ENCODE data around the gene MYO3B.
"Not testable (repeated sequence)": the region's sequence is repeated elsewhere in the genome, so short reads cannot be mapped to it uniquely, and the experiment has no call there.

Gene MYO3B

DNA sequence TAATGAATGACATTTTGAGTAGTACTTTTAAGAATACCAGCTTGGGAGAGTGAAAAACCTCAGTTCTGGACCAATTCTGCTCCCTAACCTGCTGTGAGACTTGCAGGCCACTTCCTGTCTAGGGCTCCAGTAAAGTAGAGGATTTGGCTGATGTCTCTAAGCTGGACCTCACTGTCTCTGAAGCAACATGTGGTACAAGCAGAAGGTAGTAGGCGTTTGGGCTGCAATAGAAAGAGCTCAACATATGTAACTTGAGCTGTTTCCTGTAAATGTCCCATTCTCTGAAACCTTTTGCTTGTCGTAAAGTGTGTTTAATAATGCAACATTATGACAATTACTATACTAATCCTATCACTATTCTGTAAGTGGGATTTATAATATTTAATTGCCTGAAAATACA is 213.1 kb downstream of the MYO3B start:
- DNase-seq, result no peak

DNA sequence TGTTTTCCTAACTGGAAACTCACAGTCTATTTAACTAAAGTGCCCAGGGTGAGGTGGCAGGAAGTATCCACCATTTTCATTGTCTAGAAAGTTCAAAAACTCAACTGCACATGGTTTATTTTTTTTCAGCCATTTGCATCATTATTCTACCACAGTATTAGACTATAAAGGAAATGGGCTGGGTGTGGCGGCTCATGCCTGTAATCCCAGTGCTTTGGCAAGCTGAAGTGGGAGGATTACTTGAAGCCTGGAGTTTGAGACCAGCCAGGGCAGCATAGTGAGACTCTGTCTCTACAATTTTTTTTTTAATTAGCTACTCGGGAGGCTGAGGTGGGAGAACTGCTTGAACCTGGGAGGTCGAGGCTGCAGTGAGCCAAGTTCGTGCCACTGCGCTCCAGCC is 213.8 kb downstream of the MYO3B start:
- no peak for DNase-seq

DNA sequence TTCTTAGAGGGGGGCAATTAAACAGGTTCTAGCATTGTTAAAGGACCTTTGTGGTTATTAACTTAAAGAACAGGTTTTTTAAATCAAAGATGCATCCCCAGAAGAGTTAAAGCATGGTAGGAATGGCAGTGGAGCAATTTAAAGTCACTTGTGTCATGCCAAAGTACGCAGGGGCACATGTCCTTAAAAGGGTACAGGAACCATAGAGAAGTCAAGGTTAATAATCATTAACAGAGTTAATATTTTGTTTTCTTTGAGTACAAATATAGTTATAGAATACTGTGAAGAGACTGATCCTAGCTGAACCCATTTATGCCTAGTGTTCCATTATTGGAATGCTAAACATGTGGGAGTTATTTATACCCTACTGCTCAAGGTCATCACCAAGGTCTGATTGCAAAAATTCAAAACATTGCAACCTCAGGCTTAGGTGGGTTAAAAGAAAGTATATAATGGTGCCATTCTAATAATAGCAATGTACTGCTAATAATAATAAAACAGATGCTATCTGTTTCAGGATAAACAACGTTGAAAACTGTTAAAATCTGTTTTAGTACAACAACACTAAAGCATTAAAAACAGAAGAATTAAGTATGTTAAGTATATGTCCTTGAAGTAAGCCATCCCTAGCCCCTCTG is 216.0 kb downstream of the MYO3B start:
- no peak for DNase-seq

DNA sequence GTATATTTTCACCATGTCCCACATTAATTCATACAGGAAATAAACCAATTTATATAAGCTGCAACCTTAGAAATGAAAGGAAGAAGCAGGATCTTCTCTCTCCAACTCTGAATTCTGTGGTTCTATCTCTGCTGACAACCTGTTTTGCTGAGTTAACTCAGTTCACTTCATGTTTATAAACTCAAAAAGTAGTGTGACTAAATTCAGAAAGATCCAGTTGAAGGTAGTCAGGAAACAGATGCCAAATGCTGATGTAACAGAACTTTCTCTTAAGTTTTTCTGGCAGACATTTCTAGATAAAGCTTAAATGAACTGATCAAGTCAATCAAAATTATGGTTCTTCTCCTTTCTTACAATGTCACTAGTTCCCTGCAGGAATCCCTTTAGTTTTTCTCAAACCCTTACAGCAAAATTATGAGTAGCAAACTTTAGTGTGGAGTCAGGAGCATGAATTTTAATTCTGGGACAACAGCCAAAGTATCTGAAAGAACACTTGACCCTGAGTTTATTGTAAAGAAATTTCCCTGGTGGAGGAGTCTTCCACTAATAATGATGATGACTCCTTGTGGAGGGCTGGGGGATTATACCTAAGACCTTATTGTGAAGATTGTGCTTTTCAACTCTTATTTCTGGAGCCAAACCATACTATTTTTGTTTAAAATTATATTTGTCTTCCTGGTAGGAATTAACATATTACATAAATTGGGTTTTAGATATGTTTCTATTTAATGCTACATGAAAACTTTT is 216.9 kb downstream of the MYO3B start:
- DNase-seq, result no peak

DNA sequence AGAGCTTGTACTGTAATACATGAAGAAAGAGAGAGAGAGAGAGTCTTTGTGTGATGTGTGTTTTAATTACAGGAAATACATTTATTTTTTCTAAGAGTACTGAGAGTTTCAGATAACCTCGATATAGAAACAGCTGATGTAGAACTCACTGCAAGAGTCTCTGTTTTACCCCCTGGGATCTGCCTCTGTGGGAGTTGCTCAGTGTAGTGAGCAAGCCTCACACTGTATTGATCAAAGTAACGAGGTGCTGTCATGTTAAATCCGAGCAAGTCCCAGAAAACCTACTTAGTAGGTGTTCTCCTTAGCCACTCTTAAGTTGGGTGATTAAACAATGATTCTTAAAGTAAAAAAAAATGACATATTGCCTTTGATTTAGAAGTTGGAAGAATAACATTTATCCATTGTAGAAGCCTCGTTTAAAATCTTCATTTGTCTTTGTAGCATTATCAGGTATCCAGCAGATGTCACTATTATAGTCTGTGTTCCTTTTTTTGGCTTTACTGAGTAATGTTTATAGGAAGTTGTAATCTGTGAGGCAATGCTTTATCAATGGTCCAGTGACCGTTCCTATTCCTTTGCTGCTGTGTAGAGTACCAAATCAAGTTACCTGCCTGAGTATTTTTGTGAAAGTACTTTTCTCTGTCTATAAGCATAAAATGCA is 219.0 kb downstream of the MYO3B start:
- DNase-seq, result peak; percentile 8

DNA sequence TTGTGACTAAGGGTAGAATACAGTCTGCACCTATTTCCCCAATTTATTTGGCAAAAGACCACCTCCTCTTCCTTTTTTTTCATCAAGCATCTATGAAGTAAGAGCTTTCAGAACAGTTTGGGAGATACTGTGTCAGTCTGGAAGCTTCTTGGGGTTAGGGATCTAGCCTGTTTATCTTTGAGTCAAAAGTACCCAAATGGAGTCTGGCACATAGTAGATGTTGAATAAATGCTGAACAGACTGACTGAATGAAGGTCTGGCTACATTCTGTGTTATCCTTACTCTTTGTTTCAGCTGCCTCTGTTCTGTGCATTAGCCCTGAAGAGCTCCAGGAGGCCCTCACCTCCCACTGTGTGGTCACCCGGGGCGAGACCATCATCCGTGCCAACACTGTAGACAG is 223.2 kb downstream of the MYO3B start:
- DNase-seq, result no peak

- DNase-seq, result no peak
Measured at GRCh38 chr2:170404846-170405245, 226.9 kb downstream of the MYO3B start.

GRCh38 chr2:170405326-170405725 is 227.4 kb downstream of the MYO3B start:
- DNase-seq, result no peak

- DNase-seq, result peak; percentile 42
Measured at GRCh38 chr2:170408461-170409163, 230.7 kb downstream of the MYO3B start.

- peak; percentile 73 for DNase-seq
Measured at GRCh38 chr2:170409164-170409535, 231.2 kb downstream of the MYO3B start.

GRCh38 chr2:170411660-170412059 is 233.7 kb downstream of the MYO3B start:
- no peak for DNase-seq

DNA sequence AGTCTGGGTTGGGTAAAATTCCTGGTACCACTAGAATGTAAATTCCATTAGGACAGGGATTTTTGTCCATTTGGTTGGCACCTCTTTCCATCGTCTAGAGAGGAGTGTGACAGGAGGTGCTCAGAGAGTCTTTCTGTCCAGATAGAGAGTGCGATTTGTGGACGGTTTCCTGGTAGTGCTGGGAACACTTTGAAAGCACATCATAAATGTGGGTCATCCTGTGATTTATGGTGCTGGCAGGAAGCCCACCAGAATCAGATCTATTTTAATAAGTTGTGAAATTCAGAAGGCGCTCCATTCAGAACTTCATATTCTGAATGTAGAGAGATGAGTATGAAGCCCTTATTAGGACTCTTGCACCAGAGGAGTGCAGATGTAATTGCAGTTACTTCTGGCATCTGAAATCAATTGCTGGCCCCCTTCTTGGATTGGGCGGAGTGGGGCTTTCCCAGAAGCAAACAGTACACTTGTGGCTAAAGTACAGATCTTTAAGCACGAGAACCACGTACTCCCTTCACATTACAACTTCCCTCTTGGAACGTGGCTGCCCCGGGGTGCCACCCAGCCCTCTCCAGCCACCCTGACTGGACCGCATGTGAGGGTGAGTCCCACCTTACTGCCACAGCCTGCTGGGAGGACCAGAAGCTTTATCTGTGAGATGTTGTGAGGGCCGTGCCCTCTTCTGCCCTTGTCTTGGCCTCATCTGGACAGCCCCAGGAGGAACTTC is 243.2 kb downstream of the MYO3B start:
- no peak for DNase-seq

DNA sequence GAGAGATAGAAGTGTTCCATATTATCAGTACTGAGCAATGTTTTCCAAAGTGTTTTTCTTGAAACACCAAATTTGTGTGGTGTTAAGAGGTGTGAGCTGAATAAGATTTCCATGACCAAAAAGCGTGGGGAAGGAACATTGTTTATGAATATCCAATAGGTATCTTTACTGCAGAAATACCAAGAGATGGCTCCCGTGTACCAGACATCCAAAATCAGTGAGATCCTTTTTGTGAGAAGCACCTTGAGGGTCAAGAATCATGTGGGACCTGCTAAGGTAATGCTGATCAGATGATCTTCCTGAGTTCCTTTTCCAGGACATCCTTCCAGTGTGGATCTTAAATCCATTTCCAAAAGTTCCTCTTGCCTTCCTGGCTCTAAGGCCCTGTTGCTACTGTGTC is 246.0 kb downstream of the MYO3B start:
- no peak for DNase-seq

DNA sequence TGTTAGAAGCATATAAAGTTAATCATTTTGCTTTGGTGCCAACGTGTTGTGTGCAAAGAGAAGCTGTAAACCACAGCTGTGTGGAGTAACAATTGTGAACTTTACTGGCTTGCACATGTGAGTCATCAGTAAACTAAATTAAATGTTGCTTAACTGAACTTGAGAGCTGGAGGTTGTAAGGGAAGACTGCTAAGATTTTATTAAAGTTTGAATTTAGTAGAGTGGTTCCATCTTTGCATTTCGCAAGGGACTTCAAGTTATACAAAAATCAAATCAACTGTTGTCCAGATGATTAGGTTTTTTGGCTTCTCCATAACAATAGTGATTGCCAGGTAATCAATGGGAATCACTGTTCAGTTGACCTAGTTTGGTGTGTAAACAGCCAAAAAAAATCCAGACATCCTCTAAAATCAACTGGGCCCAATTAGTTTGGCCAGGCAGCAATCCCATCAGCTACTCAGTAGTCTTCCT is 247.4 kb downstream of the MYO3B start:
- DNase-seq, result no peak

DNA sequence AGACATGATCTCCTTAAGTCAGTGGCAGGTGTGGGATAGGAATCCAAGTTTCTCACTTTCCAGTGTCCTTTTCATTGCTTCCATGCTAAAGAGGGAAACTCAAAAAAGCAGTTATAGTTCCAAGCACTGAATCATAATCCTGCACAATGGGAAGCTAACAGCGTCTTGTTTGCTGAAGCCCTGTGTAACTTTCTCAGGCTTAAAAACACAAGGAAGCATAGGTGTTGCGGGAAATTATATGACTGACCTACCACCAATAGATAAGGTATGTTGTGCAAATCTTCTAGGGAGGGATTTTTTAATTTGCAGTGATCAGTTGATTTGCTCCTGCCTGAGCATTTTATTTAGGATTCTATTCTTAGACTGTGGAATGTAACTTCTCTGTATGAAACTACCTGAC is 250.9 kb downstream of the MYO3B start:
- DNase-seq, result no peak

DNA sequence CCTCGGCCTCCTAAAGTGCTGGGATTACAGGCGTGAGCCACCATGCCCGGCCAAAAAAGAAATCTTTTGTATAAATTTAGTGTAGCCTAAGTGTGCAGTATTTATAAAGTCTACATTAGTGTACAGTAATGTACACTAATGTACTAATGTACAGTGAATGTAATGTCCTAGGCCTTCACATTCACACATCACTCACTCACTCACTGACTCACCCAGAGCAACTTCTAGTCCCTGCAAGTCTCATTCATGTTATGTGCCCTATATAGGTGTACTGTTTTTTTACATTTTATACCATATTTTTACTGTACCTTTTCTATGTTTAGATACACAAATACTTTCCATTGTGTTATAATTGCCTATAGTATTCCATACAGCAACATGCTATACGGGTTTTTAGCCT is 254.9 kb downstream of the MYO3B start:
- no peak for DNase-seq

GRCh38 chr2:170433448-170433847 is 255.5 kb downstream of the MYO3B start:
- no peak for DNase-seq

DNA sequence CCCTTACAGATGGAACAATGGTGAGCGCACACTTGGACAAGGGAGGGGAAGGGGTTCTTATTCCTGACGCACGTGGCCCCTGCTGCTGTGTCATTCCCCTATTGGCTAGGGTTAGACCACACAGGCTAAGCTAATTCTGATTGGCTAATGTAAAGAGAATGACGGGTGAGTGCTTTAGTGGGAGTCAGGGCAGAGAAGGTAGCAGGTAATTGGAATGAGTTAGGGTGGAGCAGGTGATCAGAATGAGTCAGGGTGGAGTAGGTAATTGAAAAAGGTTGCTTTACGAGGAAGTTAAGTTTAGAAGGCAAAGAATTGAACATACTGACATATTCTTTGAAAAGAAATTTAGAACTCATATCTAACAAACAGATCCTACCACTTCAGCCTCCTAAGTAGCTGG is 256.4 kb downstream of the MYO3B start:
- not testable (repeated sequence) for DNase-seq

- peak; percentile 7 for DNase-seq
Measured at GRCh38 chr2:170434900-170435621, 257.1 kb downstream of the MYO3B start.

DNA sequence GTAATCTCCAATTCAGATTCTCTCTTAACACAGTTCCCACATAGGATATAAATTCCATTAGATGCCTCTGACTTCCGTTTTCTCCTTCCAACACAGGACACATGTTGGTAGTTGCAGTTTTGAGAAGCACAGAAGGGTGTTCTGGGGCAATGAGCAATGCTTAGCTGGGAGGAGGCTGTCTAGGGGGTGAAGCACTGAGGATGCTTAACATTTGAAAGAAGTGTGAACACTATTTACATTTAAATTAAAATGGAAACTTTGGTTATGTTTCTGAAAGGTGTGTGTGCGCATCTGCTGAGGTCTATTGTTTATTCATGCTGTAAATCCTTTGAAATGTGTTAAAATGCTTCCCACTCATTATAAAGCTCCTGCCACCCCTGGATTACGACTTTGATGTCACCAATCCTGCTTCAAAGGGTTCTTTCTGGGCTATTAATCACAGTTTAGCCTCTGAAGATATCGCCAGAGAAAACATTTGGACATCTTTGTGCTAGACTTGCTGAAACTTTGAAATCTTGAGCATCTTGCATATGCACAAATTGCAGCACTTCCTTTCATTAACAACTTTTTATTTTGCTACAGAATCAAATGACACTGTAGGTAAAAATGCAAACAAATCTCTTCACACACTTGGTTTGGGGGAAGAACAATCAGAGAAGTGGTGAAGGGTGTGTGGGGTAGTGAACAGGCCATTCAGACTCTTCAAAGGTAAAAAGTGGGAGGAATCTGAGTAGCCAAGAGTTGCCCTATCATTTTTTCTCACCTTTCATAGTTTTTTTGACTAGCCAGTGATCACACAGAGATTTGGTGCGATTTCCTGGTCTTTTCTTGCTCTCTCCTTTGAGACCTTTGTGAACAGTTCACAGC is 258.4 kb downstream of the MYO3B start:
- no peak for DNase-seq

DNA sequence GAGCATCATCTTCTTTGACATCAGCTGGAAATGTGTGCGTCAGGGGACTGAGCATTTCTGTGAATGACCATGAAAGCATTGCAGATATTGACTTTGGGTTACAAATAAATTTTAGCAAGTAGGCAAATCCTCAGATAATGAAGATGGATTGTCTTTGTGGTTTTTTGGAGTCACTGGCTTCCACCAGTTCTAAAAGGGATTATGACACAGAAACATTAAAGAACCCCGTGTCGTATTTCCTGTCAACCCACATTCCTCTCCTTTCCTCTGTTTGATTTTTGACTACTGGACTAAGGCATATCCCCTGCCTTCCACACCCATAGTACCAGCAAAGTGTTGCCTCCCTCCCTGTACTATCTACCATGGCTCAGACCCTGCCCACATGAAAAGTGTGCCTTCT is 268.1 kb downstream of the MYO3B start:
- DNase-seq, result no peak
